Stimulated activated effector memory CD8-positive, alpha-beta T cell treated with anti-CD3 and anti-CD28 coated beads, Interleukin-12 subunit alpha, Interleukin-12 subunit beta, amount 100 ng/mL, for 72 hours (primary cell): ENCODE measurements around the gene POLR2E.
"Not testable (repeated sequence)": the region's sequence is repeated elsewhere in the genome, so short reads cannot be mapped to it uniquely, and the experiment has no call there.

Source experiments
- ATAC-seq: fragments of 150-1000 bp; cut with Tn5 transposase; 2 replicates; pipeline ENCODE4 v1.10.0; 2021
- DNase-seq, 2 donors: peaks; one replicate each; pipeline ENCODE4 v3.0.0; 2021 to 2022; ENCODE audit warnings: low spot score in 2 of 2
- H3K27ac Mint-ChIP-seq: one replicate; pipeline ENCODE4 v1.8.0; 2022; ENCODE audit warnings: mild to moderate bottlenecking, mixed read lengths
- H3K36me3 Mint-ChIP-seq: one replicate; pipeline ENCODE4 v1.8.0; 2022; ENCODE audit warnings: mild to moderate bottlenecking, mixed read lengths
- H3K4me1 Mint-ChIP-seq: one replicate; pipeline ENCODE4 v1.8.0; 2022; ENCODE audit warnings: mixed read lengths
- H3K4me3 Mint-ChIP-seq: one replicate; pipeline ENCODE4 v1.8.0; 2022; ENCODE audit warnings: mild to moderate bottlenecking, mixed read lengths
- H3K9me3 Mint-ChIP-seq: one replicate; pipeline ENCODE4 v1.8.0; 2022; ENCODE audit warnings: mixed read lengths

Gene POLR2E

GRCh38 chr19:1131718-1132551 lies 36.8 kb upstream of the POLR2E start:
- ATAC-seq (peak; percentile 74), DNase-seq (peak; percentile 77 to 95)
- peaks cover 64% of the 10 kb centered on the region for H3K36me3 Mint-ChIP-seq
- peaks cover 59% of the 10 kb centered on the region for H3K4me1 Mint-ChIP-seq
- peak overlapping the region; percentile 95 for H3K27ac Mint-ChIP-seq
- H3K4me3 Mint-ChIP-seq: peak overlapping the region; percentile 84
- no peaks in the 10 kb centered on the region for H3K9me3 Mint-ChIP-seq

GRCh38 chr19:1130771-1131717 lies 35.9 kb upstream of the POLR2E start:
- DNase-seq: peak in 1 of 2 donors; percentile 76
- no peaks in the 10 kb centered on the region for H3K9me3 Mint-ChIP-seq
- H3K4me1 Mint-ChIP-seq: peaks cover 57% of the 10 kb centered on the region
- ATAC-seq: no peak
- H3K36me3 Mint-ChIP-seq: peaks cover 73% of the 10 kb centered on the region
- peak overlapping the region; percentile 84 for H3K4me3 Mint-ChIP-seq
- peak overlapping the region; percentile 95 for H3K27ac Mint-ChIP-seq

- Mint-ChIP-seq H3K4me3 (peak overlapping the region; percentile 84), H3K27ac (peak overlapping the region; percentile 95), H3K9me3 (no peaks in the 10 kb centered on the region), H3K4me1 (peaks cover 50% of the 10 kb centered on the region), H3K36me3 (peaks cover 88% of the 10 kb centered on the region)
- ATAC-seq: no peak
- DNase-seq: no peak
These were observed 34.4 kb upstream of the POLR2E start for GRCh38 chr19:1129535-1129934.

GRCh38 chr19:1129084-1129483 lies 33.9 kb upstream of the POLR2E start:
- Mint-ChIP-seq H3K27ac (peak overlapping the region; percentile 95), H3K4me1 (peaks cover 46% of the 10 kb centered on the region), H3K36me3 (peaks cover 92% of the 10 kb centered on the region), H3K4me3 (peak overlapping the region; percentile 84)
- H3K9me3 Mint-ChIP-seq, DNase-seq, ATAC-seq: not testable (repeated sequence)

- peaks cover 93% of the 10 kb centered on the region for H3K36me3 Mint-ChIP-seq
- no peak overlapping the region for H3K4me3 Mint-ChIP-seq
- ATAC-seq (no peak), DNase-seq (no peak)
- H3K9me3 Mint-ChIP-seq: no peaks in the 10 kb centered on the region
- peaks cover 38% of the 10 kb centered on the region for H3K4me1 Mint-ChIP-seq
- H3K27ac Mint-ChIP-seq: no peak overlapping the region
These were observed 32.9 kb upstream of the POLR2E start for GRCh38 chr19:1128106-1128505.

GRCh38 chr19:1126984-1127760 lies 32.0 kb upstream of the POLR2E start:
- no peak for DNase-seq
- Mint-ChIP-seq H3K4me3 (peak overlapping the region; percentile 13), H3K27ac (peak overlapping the region; percentile 84), H3K4me1 (peaks cover 38% of the 10 kb centered on the region), H3K36me3 (peaks cover 93% of the 10 kb centered on the region), H3K9me3 (no peaks in the 10 kb centered on the region)
- ATAC-seq: no peak

- Mint-ChIP-seq H3K4me3 (no peak overlapping the region), H3K9me3 (no peaks in the 10 kb centered on the region), H3K36me3 (peaks cover 100% of the 10 kb centered on the region), H3K27ac (peak overlapping the region; percentile 61), H3K4me1 (peaks cover 41% of the 10 kb centered on the region)
- no peak for ATAC-seq
- DNase-seq: no peak
These were observed 30.7 kb upstream of the POLR2E start for GRCh38 chr19:1125601-1126467.

GRCh38 chr19:1123885-1124677 lies 28.9 kb upstream of the POLR2E start:
- peaks cover 99% of the 10 kb centered on the region for H3K36me3 Mint-ChIP-seq

GRCh38 chr19:1123381-1123780 lies 28.2 kb upstream of the POLR2E start:
- Mint-ChIP-seq H3K9me3 (no peaks in the 10 kb centered on the region), H3K36me3 (peaks cover 99% of the 10 kb centered on the region), H3K4me1 (peaks cover 20% of the 10 kb centered on the region), H3K27ac (peak overlapping the region; percentile 14), H3K4me3 (no peak overlapping the region)
- ATAC-seq: no peak
- DNase-seq: no peak

More at GRCh38 chr19:1123885-1124677, 28.9 kb upstream of the POLR2E start:
- Mint-ChIP-seq H3K4me1 (peaks cover 23% of the 10 kb centered on the region), H3K27ac (no peak overlapping the region), H3K4me3 (no peak overlapping the region), H3K9me3 (no peaks in the 10 kb centered on the region)
- ATAC-seq (no peak), DNase-seq (no peak)

- ATAC-seq (peak; percentile 71), DNase-seq (peak; percentile 61 to 89)
- peak overlapping the region; percentile 14 for H3K27ac Mint-ChIP-seq
- H3K36me3 Mint-ChIP-seq: peaks cover 99% of the 10 kb centered on the region
- no peaks in the 10 kb centered on the region for H3K9me3 Mint-ChIP-seq
- H3K4me1 Mint-ChIP-seq: peaks cover 20% of the 10 kb centered on the region
- H3K4me3 Mint-ChIP-seq: no peak overlapping the region
These were observed 27.8 kb upstream of the POLR2E start for GRCh38 chr19:1122972-1123363.

GRCh38 chr19:1122021-1122971 lies 27.1 kb upstream of the POLR2E start:
- Mint-ChIP-seq H3K9me3 (no peaks in the 10 kb centered on the region), H3K36me3 (peaks cover 99% of the 10 kb centered on the region), H3K4me1 (peaks cover 14% of the 10 kb centered on the region), H3K4me3 (no peak overlapping the region), H3K27ac (no peak overlapping the region)
- ATAC-seq: no peak
- no peak for DNase-seq

- DNase-seq (no peak), ATAC-seq (no peak)
- no peaks in the 10 kb centered on the region for H3K9me3 Mint-ChIP-seq
- H3K4me3 Mint-ChIP-seq: no peak overlapping the region
- peaks cover 99% of the 10 kb centered on the region for H3K36me3 Mint-ChIP-seq
- H3K27ac Mint-ChIP-seq: no peak overlapping the region
- H3K4me1 Mint-ChIP-seq: peaks cover 5% of the 10 kb centered on the region
These were observed 26.2 kb upstream of the POLR2E start for GRCh38 chr19:1121395-1121794.
